Tibial artery (tissue), 4 donors: ENCODE results near the gene PUM1.

Experiments used
- DNase-seq, 2 donors: peaks; one replicate each; pipeline ENCODE4 v3.0.0-alpha.2; 2019
- H3K27ac ChIP-seq, 2 donors: fragments of 200-600 bp; sonication (generic) in 1 of 2; 1 replicate in 1 of 2; 2 replicates in 1 of 2; pipeline ENCODE4 v1.5.1; 2018 to 2019; ENCODE audit warnings: mild to moderate bottlenecking in 1 of 2
- H3K27me3 ChIP-seq, 2 donors: fragments of 200-600 bp; sonication (generic) in 1 of 2; one replicate each; pipeline versions ENCODE4 v1.5.1 to v1.6.0; 2016 to 2019
- H3K36me3 ChIP-seq, 3 donors: fragments of 200-600 bp; sonication (generic) in 2 of 3; one replicate each; pipeline ENCODE4 v1.5.1; 2016 to 2019; ENCODE audit warnings: mild to moderate bottlenecking in 2 of 3
- H3K4me1 ChIP-seq, 4 donors: fragments of 200-600 bp; sonication (generic) in 2 of 4; 1 replicate in 3 of 4; 2 replicates in 1 of 4; pipeline ENCODE4 v1.5.1; 2016 to 2019
- H3K4me3 ChIP-seq, 2 donors: fragments of 200-600 bp; sonication (generic) in 1 of 2; 1 replicate in 1 of 2; 2 replicates in 1 of 2; pipeline ENCODE4 v1.5.1; 2018 to 2019; ENCODE audit warnings: mild to moderate bottlenecking in 2 of 2
- H3K9me3 ChIP-seq, 3 donors: fragments of 200-600 bp; sonication (generic) in 1 of 3; one replicate each; pipeline ENCODE4 v1.5.1; 2016 to 2019
- intact Hi-C: fragments of 100-400 bp; cut with DNase I; formaldehyde crosslinking; loops from one replicate; pipeline ENCODE4 v1.15.0; 2023; ENCODE audit warnings: low total_unique reads
- TF ChIP-seq, protein P1 (sequence below), 2 experiments: fragments of 200-600 bp in 1 of 2; fragments of 450-650 bp in 1 of 2; IDR thresholded peaks; one replicate each; pipeline ENCODE4 v1.5.1; 2017 to 2019; ENCODE audit warnings: antibody characterized with exemption in 2 of 2, mild to moderate bottlenecking in 1 of 2, moderate library complexity in 1 of 2

Gene PUM1

DNA sequence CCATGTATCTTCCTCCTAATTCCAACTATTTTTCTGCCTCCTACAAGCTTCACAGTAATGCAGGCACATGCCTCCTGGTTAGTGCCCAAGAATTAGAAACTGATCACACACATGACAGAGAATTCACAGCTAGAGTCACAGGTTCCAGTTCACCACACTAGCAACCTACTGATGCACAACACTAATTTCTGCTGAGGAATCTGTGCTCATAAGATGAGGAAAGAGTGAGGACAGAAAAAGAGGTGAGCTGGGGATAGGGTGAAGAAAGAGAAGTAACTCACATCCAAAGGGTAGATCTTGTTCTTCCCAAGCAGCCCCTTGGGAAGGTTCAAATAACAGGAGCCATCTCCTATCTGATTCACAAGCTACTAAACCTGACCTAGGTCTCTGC, 61.3 kb downstream of the PUM1 start:
- intact Hi-C loops, result no loop called here
- TF ChIP-seq, protein P1, sequence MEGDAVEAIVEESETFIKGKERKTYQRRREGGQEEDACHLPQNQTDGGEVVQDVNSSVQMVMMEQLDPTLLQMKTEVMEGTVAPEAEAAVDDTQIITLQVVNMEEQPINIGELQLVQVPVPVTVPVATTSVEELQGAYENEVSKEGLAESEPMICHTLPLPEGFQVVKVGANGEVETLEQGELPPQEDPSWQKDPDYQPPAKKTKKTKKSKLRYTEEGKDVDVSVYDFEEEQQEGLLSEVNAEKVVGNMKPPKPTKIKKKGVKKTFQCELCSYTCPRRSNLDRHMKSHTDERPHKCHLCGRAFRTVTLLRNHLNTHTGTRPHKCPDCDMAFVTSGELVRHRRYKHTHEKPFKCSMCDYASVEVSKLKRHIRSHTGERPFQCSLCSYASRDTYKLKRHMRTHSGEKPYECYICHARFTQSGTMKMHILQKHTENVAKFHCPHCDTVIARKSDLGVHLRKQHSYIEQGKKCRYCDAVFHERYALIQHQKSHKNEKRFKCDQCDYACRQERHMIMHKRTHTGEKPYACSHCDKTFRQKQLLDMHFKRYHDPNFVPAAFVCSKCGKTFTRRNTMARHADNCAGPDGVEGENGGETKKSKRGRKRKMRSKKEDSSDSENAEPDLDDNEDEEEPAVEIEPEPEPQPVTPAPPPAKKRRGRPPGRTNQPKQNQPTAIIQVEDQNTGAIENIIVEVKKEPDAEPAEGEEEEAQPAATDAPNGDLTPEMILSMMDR (IDR thresholded peaks at IDR 0.05), result no peak
- Histone ChIP-seq H3K36me3 (peaks cover 0 to 29% (median 25%) of the 10 kb centered on the region in 3 donors), H3K4me3 (no peak overlapping the region), H3K27me3 (no peaks in the 10 kb centered on the region), H3K9me3 (no peaks in the 10 kb centered on the region), H3K4me1 (peaks cover 0 to 19% (median 10%) of the 10 kb centered on the region in 4 donors), H3K27ac (no peak overlapping the region)
- no peak for DNase-seq

DNA sequence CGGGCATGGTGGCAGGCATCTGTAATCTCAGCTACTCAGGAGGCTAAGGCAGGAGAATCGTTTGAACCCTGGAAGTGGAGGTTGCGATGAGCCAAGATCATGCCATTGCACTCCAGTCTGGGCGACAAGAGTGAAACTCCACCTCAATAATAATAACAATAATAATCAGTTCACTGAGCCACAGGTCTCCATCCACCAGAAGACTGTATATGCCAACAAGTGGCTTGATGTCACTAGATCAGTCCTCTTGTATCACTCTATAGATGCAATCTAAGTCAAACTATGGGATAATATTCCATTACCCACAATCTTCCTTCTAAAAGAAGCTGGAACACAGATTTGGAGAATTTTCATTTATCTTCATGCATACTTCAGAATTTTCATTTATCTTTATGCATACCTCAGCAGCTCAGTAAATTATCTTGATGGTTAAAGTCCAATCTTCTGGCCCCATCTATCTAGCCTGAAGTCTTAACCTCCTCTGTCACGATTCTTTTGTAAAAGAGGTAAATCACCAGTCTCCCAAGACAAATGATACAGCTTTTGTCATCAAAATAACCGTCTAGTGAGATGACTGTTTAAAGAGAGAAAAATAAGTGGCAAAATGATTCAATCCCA, 61.8 kb downstream of the PUM1 start:
- TF ChIP-seq, protein P1 (IDR thresholded peaks at IDR 0.05), result no peak
- intact Hi-C loops, result no loop called here
- no peak for DNase-seq
- no peaks in the 10 kb centered on the region for H3K9me3 ChIP-seq
- peaks cover 0 to 21% (median 11%) of the 10 kb centered on the region in 4 donors for H3K4me1 ChIP-seq
- no peaks in the 10 kb centered on the region for H3K27me3 ChIP-seq
- no peak overlapping the region for H3K27ac ChIP-seq
- H3K36me3 ChIP-seq, result peaks cover 0 to 29% (median 25%) of the 10 kb centered on the region in 3 donors
- H3K4me3 ChIP-seq, result no peak overlapping the region

DNA sequence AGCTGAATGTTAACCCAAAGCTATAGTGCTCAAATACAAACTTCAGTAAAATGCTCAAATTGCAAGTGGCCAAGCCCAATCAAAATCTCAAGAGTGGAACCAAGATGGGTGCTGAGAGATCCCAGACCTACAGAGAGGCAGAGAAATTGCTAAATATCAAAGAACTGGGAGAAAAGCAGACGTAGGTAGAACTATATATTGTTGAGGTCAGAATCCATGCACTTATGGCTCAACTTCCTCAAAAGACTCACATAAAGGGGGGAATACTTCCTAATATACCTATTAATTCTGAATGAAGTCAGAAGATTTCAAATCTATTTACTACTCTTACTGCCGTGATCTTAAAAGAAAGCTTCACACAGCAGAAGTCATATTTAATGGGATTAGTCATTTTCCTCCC, 65.2 kb downstream of the PUM1 start:
- peaks cover 0 to 32% (median 25%) of the 10 kb centered on the region in 3 donors for H3K36me3 ChIP-seq
- peaks cover 0 to 7% (median 2%) of the 10 kb centered on the region in 4 donors for H3K4me1 ChIP-seq
- TF ChIP-seq, protein P1 (IDR thresholded peaks at IDR 0.05), result no peak
- H3K4me3 ChIP-seq, result no peak overlapping the region
- DNase-seq, result no peak
- no peak overlapping the region for H3K27ac ChIP-seq
- intact Hi-C loops, result no loop called here
- H3K27me3 ChIP-seq, result no peaks in the 10 kb centered on the region
- no peaks in the 10 kb centered on the region for H3K9me3 ChIP-seq

DNA sequence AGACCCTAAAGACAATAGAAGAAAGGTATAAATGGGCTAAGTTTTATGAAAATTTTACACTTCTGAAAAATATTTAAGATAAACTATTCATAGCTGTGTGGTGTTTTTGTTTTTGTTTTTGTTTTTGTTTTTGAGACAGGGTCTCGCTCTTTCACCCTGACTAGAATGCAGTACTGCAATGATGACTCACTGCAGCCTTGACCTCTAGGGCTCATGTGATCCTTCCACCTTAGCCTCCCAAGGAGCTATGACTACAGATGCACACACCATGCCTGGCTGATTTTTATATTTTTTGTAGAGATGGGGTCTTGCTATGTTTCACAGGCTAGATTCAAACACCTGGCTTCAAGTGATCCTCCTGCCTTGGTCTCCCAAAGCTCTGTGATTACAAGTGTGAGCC, 66.6 kb downstream of the PUM1 start:
- no peak overlapping the region for H3K4me3 ChIP-seq
- no peaks in the 10 kb centered on the region for H3K9me3 ChIP-seq
- H3K27ac ChIP-seq, result no peak overlapping the region
- no peak for DNase-seq
- intact Hi-C loops, result no loop called here
- H3K4me1 ChIP-seq, result peaks cover 0 to 7% (median 2%) of the 10 kb centered on the region in 4 donors
- TF ChIP-seq, protein P1 (IDR thresholded peaks at IDR 0.05), result no peak
- H3K36me3 ChIP-seq, result peaks cover 0 to 22% (median 19%) of the 10 kb centered on the region in 3 donors
- H3K27me3 ChIP-seq, result no peaks in the 10 kb centered on the region

DNA sequence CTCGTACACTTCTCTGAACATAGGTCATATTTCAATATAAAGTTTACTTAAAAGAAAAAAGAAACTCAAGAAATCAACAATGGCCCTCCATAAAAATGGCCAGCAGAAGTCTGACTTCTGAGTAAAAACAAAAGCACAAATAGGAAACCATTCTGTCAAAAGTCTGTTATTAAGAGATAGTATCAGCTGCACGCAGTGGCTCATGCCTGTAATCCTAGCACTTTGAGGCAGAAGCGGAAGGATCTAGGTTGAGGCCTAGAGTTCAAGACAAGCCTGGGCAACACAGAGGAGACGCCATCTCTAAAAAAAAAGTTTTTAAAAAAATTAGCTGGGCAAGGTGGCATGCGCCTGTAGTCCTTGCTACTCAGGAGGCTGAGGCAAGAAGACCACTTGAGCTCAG, 67.3 kb downstream of the PUM1 start:
- intact Hi-C loops, result no loop called here
- H3K4me1 ChIP-seq, result peaks cover 0 to 7% (median 2%) of the 10 kb centered on the region in 4 donors
- no peak overlapping the region for H3K4me3 ChIP-seq
- no peak overlapping the region for H3K27ac ChIP-seq
- DNase-seq, result no peak
- H3K27me3 ChIP-seq, result no peaks in the 10 kb centered on the region
- H3K9me3 ChIP-seq, result no peaks in the 10 kb centered on the region
- TF ChIP-seq, protein P1 (IDR thresholded peaks at IDR 0.05), result no peak
- peaks cover 0 to 18% (median 15%) of the 10 kb centered on the region in 3 donors for H3K36me3 ChIP-seq
